Small intestine (tissue), 7 donors: Measurements from ENCODE around the gene B4GALNT1. TPM values are rescaled to one million over a fixed set of nuclear protein-coding genes. Genes with fewer than 3 reads are reported as not detected.

Source experiments
- DNase-seq, 2 donors: peaks; one replicate each; pipeline versions ENCODE4 v3.0.0 to v3.0.0-alpha.2; 2013
- FAIRE-seq: peaks from 2 replicates; lab custom pipeline; 2012; peaks lifted over from hg19 to GRCh38; lab: Jason Lieb, UNC
- H3K27ac ChIP-seq, 3 donors: one replicate each; pipeline ENCODE4 v1.5.1; 2013; ENCODE audit warnings: low read length in 2 of 3, mild to moderate bottlenecking in 2 of 3, control low read depth in 1 of 3, inconsistent platforms in 1 of 3, low read depth in 1 of 3, moderate library complexity in 1 of 3
- H3K27me3 ChIP-seq, 3 donors: one replicate each; pipeline ENCODE4 v1.6.1; 2013; ENCODE audit warnings: low read length in 3 of 3, inconsistent platforms in 1 of 3; ENCODE audit not compliant: control insufficient read depth in 3 of 3, insufficient read depth in 3 of 3
- H3K36me3 ChIP-seq, 3 donors: one replicate each; pipeline ENCODE4 v1.6.1; 2013; ENCODE audit warnings: low read length in 3 of 3, inconsistent platforms in 1 of 3, low read depth in 1 of 3, mild to moderate bottlenecking in 1 of 3, moderate library complexity in 1 of 3; ENCODE audit not compliant: control insufficient read depth in 3 of 3, insufficient read depth in 2 of 3
- H3K4me1 ChIP-seq, 3 donors: one replicate each; pipeline ENCODE4 v1.6.1; 2013; ENCODE audit warnings: low read length in 2 of 3, inconsistent platforms in 1 of 3, low read depth in 1 of 3, mild to moderate bottlenecking in 1 of 3, moderate library complexity in 1 of 3; ENCODE audit not compliant: control insufficient read depth in 3 of 3, insufficient read depth in 2 of 3
- H3K4me3 ChIP-seq, 3 donors: one replicate each; pipeline ENCODE4 v1.5.1; 2013; ENCODE audit warnings: low read length in 3 of 3, control low read depth in 1 of 3, inconsistent platforms in 1 of 3, low read depth in 1 of 3, mild to moderate bottlenecking in 1 of 3, moderate library complexity in 1 of 3
- H3K9me3 ChIP-seq, 2 donors: one replicate each; pipeline ENCODE4 v1.6.1; 2013; ENCODE audit warnings: low read depth in 1 of 2, low read length in 1 of 2; ENCODE audit not compliant: control insufficient read depth in 2 of 2, insufficient read depth in 1 of 2
- WGBS, 3 donors: extraction: QIAGEN DNeasy Blood & Tissue Kit; methylation state at CpG; one replicate each; pipeline ENCODE4 v1.1.7; 2013; 5-methylcytosine and 5-hydroxymethylcytosine counted together
- polyA plus RNA-seq, 4 donors: library from polyadenylated mRNA; stranded (reverse) in 3 of 4; unstranded in 1 of 4; fragments of 200-250 nt in 3 of 4; fragments of 120-200 nt in 1 of 4; gene quantifications; one replicate each; pipeline versions ENCODE4 v1.2.1 to v1.2.3, GENCODE V29; 2013
- donor health status: healthy with polysubstance abuse.
- donor health status: control.
- donor health status: control.
- donor health status: Bipolar disorder and iron deficiency.
- donor health status: healthy.

The B4GALNT1 gene
- polyA plus RNA-seq, 4 donors: 0.27 to 2.1 (median 0.95) TPM; not detected in 1

DNA sequence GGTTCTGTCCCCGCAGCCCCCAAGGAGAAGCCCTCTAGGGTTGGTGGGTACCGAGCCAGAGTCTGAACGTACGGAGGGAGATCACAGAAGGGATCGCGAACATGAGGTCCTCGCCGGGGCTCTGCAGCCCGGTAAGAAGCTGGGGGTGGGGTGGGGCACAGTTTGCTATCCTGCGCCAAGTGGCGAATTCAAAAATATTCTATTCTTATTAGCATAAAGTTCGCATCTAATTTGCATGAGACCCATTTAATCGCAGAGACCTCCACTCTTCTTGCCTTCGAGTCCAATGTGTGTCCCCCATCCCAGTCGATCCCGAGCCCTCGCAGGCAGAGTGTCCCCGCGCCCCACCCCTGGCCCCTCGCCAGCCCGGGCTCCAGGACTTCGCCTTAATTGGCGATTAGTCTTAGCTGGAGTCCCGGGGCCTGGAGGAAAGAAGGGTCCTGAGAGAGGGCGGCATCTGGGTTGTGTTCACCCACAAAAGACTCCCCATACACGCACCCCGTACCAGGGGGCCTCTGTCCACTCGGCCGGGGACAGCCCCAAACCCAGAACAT is 22.4 kb downstream of the B4GALNT1 start:
- H3K27me3 ChIP-seq: peaks cover 0 to 70% (median 14%) of the 10 kb centered on the region in 3 donors
- H3K27ac ChIP-seq: peak overlapping the region in 2 of 3 donors; percentile 60 to 67
- DNase-seq (peak; percentile 8 to 33), FAIRE-seq (no peak)
- H3K36me3 ChIP-seq: peaks cover 0 to 26% (median 0%) of the 10 kb centered on the region in 3 donors
- H3K9me3 ChIP-seq: no peaks in the 10 kb centered on the region
- peak overlapping the region in 2 of 3 donors; percentile 31 to 52 for H3K4me3 ChIP-seq
- peaks cover 0 to 15% (median 5%) of the 10 kb centered on the region in 3 donors for H3K4me1 ChIP-seq
- 3 to 11% (median 3%) methylated on average over 29 of the region's 29 CpGs for WGBS, 3 donors

DNA sequence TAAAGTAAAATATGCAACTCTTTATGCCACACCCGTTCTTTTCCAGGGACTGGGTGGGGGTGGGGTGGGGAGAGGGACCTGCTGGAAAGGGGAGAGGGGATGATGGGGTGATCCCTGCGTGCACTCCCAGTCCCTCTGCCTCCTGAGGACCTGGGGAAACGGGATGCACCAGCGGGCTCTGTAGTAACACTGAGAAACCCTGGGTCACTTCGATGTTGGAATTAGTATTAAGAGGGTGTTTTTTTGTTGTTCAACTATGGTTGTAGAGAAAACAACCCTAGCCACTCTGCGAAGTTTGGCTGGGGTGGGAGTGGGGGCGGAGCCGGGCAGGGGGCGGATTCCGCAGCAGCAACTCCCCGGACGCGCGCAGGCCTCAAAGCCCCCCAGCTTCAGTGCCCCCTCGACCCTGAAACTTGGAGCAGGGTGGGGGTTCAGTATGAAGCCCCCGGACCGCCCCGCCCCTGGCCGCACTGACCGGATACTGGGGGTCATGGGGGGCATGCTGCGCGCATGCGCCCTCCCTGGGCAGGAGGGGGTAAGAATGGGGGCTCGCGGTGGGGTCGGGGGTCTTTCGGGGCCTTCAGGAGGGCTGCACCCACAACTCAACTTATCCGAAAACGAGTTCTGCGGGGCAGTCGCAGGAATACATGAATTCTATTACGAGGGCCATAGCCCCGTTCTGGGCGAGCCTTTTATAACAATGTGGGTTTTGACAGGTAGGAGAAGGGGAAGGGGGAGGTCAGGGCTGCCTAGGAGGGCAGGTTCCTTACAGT is 23.0 kb downstream of the B4GALNT1 start:
- peaks cover 0 to 26% (median 0%) of the 10 kb centered on the region in 3 donors for H3K36me3 ChIP-seq
- peaks cover 0 to 67% (median 14%) of the 10 kb centered on the region in 3 donors for H3K27me3 ChIP-seq
- no peaks in the 10 kb centered on the region for H3K9me3 ChIP-seq
- H3K27ac ChIP-seq: peak overlapping the region in 2 of 3 donors; percentile 41 to 60
- no peak for DNase-seq
- H3K4me3 ChIP-seq: peak overlapping the region in 1 of 3 donors; percentile 52
- 29 to 41% (median 32%) methylated on average over 24 to 34 of the region's 34 CpGs for WGBS, 3 donors
- peaks cover 0 to 18% (median 5%) of the 10 kb centered on the region in 3 donors for H3K4me1 ChIP-seq
- FAIRE-seq: no peak

DNA sequence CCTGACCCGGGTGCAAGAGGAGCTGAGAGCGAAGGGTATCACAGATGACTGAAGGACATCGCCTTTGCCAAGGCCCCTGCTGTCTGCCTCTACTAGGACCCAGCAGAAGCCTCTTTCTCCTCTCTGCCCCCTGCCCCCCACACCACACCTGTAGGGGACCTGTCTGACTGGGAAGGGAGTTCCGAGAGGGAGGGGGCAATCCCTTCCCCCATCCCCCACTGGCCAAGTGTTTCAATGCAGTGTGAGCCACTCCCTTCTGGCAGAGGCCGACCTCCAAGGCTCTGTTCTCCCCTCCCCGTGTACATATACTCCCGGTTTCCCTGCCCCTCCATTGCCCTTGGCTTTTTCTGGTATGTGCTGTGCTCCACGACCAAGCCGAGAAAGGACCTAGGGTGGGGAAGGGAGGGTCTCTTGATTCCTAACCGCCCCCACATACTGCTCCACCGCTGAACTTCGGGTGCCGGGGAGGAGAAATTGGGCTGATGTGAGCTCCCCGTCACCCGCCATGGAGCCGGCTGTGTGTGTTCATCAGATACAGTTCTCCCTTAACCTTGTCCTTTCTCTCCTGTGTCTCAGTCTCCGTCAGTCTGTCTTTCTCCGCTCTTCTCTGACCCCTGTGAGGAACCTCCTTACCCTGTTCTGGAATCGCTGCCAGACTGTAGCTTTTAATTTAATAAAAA is 23.8 kb downstream of the B4GALNT1 start:
- peaks cover 0 to 19% (median 5%) of the 10 kb centered on the region in 3 donors for H3K4me1 ChIP-seq
- 66 to 75% (median 74%) methylated on average over 18 to 19 of the region's 19 CpGs for WGBS, 3 donors
- peaks cover 0 to 23% (median 0%) of the 10 kb centered on the region in 3 donors for H3K36me3 ChIP-seq
- H3K9me3 ChIP-seq: no peaks in the 10 kb centered on the region
- H3K4me3 ChIP-seq: no peak overlapping the region
- H3K27ac ChIP-seq: peak overlapping the region in 1 of 3 donors; percentile 27
- no peak for DNase-seq
- H3K27me3 ChIP-seq: peaks cover 0 to 61% (median 10%) of the 10 kb centered on the region in 3 donors
- no peak for FAIRE-seq

DNA sequence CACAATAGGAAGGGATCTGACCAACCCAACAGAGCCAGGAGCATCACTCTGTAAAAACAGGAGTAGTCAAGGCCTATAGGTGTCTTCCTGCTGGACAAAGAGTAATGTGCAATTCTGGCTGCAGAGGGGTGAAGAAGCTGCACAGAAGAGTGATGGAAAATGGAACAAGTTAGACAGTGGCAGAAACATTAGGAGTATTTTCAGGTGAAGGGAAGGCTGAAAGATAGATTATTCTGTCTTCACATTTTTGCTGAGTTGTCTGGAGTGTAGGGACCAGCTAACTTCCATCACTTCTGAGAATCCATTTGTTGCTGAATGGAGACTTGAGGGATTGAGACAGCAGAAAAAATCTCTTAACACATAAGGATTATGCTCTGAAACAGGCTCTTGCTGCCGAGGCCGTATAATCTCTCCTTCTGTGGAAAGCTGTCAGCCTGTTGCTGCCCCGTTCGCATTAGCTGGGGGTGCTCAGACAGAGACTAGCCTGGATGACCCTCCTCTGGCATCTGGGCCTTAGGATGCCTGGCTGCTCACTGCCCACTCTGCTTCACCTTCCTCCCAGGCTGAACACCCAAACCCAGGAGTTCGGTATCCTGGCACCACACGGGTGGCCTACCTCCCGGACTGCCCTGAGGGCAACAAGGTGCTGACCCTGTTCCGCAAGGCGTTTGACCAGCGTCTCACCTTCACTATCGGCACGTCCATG is 24.9 kb downstream of the B4GALNT1 start:
- 87 to 91% (median 88%) methylated on average over 12 of the region's 12 CpGs for WGBS, 3 donors
- H3K27me3 ChIP-seq: peaks cover 0 to 49% (median 7%) of the 10 kb centered on the region in 3 donors
- H3K36me3 ChIP-seq: peaks cover 0 to 21% (median 0%) of the 10 kb centered on the region in 3 donors
- peaks cover 0 to 29% (median 5%) of the 10 kb centered on the region in 3 donors for H3K4me1 ChIP-seq
- FAIRE-seq (no peak), DNase-seq (no peak)
- H3K9me3 ChIP-seq: no peaks in the 10 kb centered on the region
- no peak overlapping the region for H3K4me3 ChIP-seq
- H3K27ac ChIP-seq: no peak overlapping the region

DNA sequence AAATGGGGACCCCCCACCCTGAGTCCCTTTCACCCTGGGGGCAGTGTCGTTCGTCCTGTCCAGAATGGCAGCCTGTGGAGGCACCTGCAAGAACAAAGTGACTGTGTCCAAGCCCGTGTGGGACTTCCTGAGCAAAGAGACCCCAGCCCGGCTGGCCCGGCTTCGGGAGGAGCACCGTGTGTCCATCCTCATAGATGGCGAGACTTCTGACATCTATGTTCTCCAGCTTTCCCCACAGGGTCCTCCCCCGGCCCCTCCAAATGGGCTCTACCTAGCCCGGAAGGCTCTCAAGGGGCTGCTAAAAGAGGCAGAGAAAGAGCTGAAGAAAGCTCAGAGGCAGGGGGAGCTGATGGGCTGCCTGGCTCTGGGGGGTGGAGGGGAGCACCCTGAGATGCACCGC is 26.2 kb downstream of the B4GALNT1 start:
- Histone ChIP-seq H3K27ac (no peak overlapping the region), H3K4me3 (no peak overlapping the region), H3K4me1 (peaks cover 0 to 26% (median 5%) of the 10 kb centered on the region in 3 donors), H3K9me3 (no peaks in the 10 kb centered on the region), H3K27me3 (peaks cover 0 to 36% (median 0%) of the 10 kb centered on the region in 3 donors), H3K36me3 (peaks cover 0 to 26% (median 3%) of the 10 kb centered on the region in 3 donors)
- WGBS, 3 donors: 90 to 97% (median 90%) methylated on average over 11 of the region's 11 CpGs
- DNase-seq: no peak
- FAIRE-seq: no peak

- peaks cover 0 to 26% (median 5%) of the 10 kb centered on the region in 3 donors for H3K4me1 ChIP-seq
- peaks cover 0 to 28% (median 7%) of the 10 kb centered on the region in 3 donors for H3K36me3 ChIP-seq
- peaks cover 0 to 34% (median 0%) of the 10 kb centered on the region in 3 donors for H3K27me3 ChIP-seq
- H3K4me3 ChIP-seq: no peak overlapping the region
- DNase-seq (no peak), FAIRE-seq (no peak)
- no peak overlapping the region for H3K27ac ChIP-seq
- WGBS, 3 donors: 64 to 80% (median 69%) methylated on average over 2 of the region's 2 CpGs
- no peaks in the 10 kb centered on the region for H3K9me3 ChIP-seq
Observed at GRCh38 chr12:57606399-57606798, 26.6 kb downstream of the B4GALNT1 start.

- DNase-seq (no peak), FAIRE-seq (no peak)
- peaks cover 0 to 28% (median 0%) of the 10 kb centered on the region in 3 donors for H3K27me3 ChIP-seq
- no peaks in the 10 kb centered on the region for H3K9me3 ChIP-seq
- peaks cover 0 to 23% (median 3%) of the 10 kb centered on the region in 3 donors for H3K4me1 ChIP-seq
- H3K27ac ChIP-seq: no peak overlapping the region
- 78 to 82% (median 81%) methylated on average over 4 of the region's 4 CpGs for WGBS, 3 donors
- peaks cover 4 to 33% (median 7%) of the 10 kb centered on the region in 3 donors for H3K36me3 ChIP-seq
- no peak overlapping the region for H3K4me3 ChIP-seq
Observed at GRCh38 chr12:57605811-57606311, 27.1 kb downstream of the B4GALNT1 start.
